ENCODE data around the gene MCC.

- no peak for TF ChIP-seq EZH2phosphoT487 (IDR thresholded peaks at IDR 0.05; ENCODE audit: insufficient read depth, low read depth)
- no peak for TF ChIP-seq EZH2 (IDR thresholded peaks at IDR 0.05; ENCODE audit: insufficient read depth, poor library complexity, severe bottlenecking)
Measured at GRCh38 chr5:113123618-113124017, 364.6 kb downstream of the MCC start.
